ENCODE measurements around the gene KCNMA1. TPM values are rescaled to one million over a fixed set of nuclear protein-coding genes. Genes with fewer than 3 reads are reported as not detected.

Gene KCNMA1
- total RNA-seq, 1 donor from 2014 or later: 30.1 TPM

DNA sequence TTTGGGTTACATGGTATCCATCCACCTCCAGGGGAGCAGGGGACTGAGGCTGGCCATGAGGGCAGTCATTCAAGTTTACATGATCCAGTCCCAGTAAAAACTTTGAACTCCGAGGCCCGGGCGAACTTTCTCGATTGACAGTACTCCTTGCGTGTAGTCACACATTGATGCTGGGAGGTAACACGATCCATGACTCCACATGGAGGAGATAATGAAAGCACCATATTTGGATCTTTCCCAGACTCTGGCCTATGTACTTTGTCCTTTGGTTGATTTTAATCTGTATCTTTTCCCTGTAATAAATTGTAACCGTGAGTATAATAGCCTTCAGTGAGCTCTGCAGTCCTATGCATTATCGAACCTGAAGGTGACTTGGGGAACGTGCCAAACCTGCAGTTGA lies 401.6 kb downstream of the KCNMA1 start:
- Mint-ChIP-seq H3K4me1 (ENCODE audit: unreplicated experiment) (peaks cover 18% of the 10 kb centered on the region), H3K9me3 (peaks cover 4% of the 10 kb centered on the region), H3K4me3 (no peak overlapping the region), H3K36me3 (no peaks in the 10 kb centered on the region), H3K27me3 (peaks cover 3% of the 10 kb centered on the region), H3K27ac (no peak overlapping the region)
- no peak for DNase-seq (ENCODE audit: extremely low spot score, unreplicated experiment)
- TF ChIP-seq, protein P1, sequence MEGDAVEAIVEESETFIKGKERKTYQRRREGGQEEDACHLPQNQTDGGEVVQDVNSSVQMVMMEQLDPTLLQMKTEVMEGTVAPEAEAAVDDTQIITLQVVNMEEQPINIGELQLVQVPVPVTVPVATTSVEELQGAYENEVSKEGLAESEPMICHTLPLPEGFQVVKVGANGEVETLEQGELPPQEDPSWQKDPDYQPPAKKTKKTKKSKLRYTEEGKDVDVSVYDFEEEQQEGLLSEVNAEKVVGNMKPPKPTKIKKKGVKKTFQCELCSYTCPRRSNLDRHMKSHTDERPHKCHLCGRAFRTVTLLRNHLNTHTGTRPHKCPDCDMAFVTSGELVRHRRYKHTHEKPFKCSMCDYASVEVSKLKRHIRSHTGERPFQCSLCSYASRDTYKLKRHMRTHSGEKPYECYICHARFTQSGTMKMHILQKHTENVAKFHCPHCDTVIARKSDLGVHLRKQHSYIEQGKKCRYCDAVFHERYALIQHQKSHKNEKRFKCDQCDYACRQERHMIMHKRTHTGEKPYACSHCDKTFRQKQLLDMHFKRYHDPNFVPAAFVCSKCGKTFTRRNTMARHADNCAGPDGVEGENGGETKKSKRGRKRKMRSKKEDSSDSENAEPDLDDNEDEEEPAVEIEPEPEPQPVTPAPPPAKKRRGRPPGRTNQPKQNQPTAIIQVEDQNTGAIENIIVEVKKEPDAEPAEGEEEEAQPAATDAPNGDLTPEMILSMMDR (conservative IDR thresholded peaks at IDR 0.05): no peak

DNA sequence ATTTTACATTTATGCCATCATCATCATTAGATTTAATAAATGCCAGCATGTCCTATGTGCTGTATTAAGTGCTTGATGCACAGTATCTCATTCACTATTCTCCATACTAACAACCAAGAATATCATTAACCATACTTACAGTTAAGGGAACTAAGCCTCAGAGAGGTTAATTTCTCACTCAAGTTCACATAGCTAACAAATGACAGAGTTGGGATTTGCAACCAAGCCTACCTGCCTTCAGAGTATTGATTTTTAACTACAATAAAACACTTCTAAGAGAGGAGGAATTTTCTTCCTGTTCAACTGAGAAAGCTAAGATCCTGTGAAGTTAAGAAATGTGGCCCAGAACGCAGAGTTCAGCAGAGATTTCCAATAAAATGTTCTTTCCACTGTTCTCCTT lies 403.0 kb downstream of the KCNMA1 start:
- TF ChIP-seq, protein P1 (conservative IDR thresholded peaks at IDR 0.05): no peak
- Mint-ChIP-seq H3K9me3 (peaks cover 4% of the 10 kb centered on the region), H3K4me1 (ENCODE audit: unreplicated experiment) (peaks cover 7% of the 10 kb centered on the region), H3K4me3 (no peak overlapping the region), H3K36me3 (no peaks in the 10 kb centered on the region), H3K27me3 (peaks cover 10% of the 10 kb centered on the region), H3K27ac (no peak overlapping the region)
- no peak for DNase-seq (ENCODE audit: extremely low spot score, unreplicated experiment)

DNA sequence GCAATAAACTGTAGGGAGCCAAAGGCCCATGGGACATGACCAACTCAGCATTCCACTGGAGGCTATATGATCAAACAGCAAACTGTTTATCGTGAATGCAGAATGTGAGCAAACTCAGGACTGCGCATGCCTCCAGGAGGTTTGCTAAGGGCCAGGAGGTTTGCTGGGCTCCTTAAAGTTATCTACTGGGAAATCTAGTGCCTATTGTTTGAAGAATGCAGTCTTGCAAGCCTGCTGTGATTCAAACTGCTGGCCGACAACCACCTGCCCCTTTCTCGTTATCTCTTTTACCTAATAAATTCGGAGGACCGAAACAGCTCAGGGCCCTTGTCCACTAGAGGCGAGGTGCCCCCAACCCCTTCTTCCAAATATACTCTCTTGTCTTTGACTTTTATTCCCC lies 404.1 kb downstream of the KCNMA1 start:
- Mint-ChIP-seq H3K36me3 (no peaks in the 10 kb centered on the region), H3K27ac (no peak overlapping the region), H3K4me3 (no peak overlapping the region), H3K9me3 (peaks cover 4% of the 10 kb centered on the region), H3K4me1 (ENCODE audit: unreplicated experiment) (no peaks in the 10 kb centered on the region), H3K27me3 (peaks cover 10% of the 10 kb centered on the region)
- no peak for DNase-seq (ENCODE audit: extremely low spot score, unreplicated experiment)
- TF ChIP-seq, protein P1 (conservative IDR thresholded peaks at IDR 0.05): no peak

DNA sequence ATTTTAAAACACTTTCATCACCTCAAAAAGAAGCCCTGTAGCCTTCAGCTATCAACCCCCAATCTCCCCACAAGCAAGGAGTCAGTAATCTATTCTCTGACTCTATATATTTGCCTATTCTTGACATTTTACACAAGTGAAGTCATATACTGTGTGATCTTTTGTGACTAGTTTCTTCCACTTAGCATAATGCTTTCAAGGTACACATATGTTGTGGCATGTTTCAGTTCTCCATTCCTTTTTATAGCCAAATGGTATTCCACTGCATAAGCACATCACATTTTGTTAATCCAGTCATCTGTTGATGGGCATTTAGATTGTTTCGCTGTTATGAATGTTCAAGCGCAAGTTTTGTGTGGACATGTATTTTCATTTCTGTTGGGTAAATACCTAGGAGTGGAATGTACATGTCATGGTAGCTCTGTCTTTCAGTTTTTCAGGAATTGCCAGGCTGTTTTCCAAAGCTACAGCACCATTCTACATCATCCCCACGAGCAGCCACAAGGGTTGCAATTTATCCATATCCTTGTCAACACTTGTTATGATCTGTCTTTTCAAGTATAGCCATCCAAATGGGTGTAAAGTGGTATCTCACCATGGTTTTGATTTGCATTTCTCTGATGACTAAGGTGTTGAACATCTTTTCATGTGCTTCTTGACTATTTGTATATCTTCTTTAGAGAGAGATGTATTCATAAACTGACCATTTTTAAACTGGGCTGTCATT lies 405.6 kb downstream of the KCNMA1 start:
- no peaks in the 10 kb centered on the region for H3K4me1 Mint-ChIP-seq (ENCODE audit: unreplicated experiment)
- H3K9me3 Mint-ChIP-seq: peaks cover 4% of the 10 kb centered on the region
- H3K27me3 Mint-ChIP-seq: peaks cover 10% of the 10 kb centered on the region
- H3K36me3 Mint-ChIP-seq: no peaks in the 10 kb centered on the region
- TF ChIP-seq, protein P1 (conservative IDR thresholded peaks at IDR 0.05): no peak
- no peak overlapping the region for H3K4me3 Mint-ChIP-seq
- no peak overlapping the region for H3K27ac Mint-ChIP-seq
- no peak for DNase-seq (ENCODE audit: extremely low spot score, unreplicated experiment)

DNA sequence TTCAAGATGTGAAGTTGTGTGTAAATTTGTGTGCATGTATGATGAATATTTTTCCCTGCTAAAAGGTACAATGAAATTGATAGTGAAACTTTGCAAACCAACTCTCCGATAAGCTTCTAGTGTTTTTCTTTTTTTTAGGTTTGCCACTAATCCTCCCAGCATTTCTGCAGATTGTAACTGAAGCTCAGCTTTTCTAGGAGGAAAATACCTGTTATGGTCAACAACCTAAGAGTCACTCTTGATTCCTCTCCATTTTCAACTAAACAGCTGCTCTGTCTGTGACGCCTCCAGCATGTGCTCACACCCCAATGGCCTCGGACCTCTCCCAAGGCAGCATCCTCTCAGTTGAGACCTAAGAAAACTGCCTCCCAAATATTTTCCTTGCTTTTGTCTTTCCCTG lies 406.2 kb downstream of the KCNMA1 start:
- Mint-ChIP-seq H3K4me1 (ENCODE audit: unreplicated experiment) (peaks cover 4% of the 10 kb centered on the region), H3K36me3 (no peaks in the 10 kb centered on the region), H3K27ac (no peak overlapping the region), H3K4me3 (no peak overlapping the region), H3K9me3 (peaks cover 4% of the 10 kb centered on the region), H3K27me3 (peaks cover 13% of the 10 kb centered on the region)
- TF ChIP-seq, protein P1 (conservative IDR thresholded peaks at IDR 0.05): no peak
- DNase-seq (ENCODE audit: extremely low spot score, unreplicated experiment): no peak
